K562 (cell line): ENCODE data around the gene STOX1. TPM values are rescaled to one million over a fixed set of nuclear protein-coding genes. Genes with fewer than 3 reads are reported as not detected.

Experiments used
- CEBPG ChIP-seq, 3 experiments: fragments of 200-800 bp in 1 of 3; sonication (Bioruptor generic) in 1 of 3; sonication (generic) in 1 of 3; formaldehyde crosslinking in 1 of 3; IDR thresholded peaks in 2 of 3; conservative IDR thresholded peaks in 1 of 3; 2 replicates each; pipeline versions ENCODE4 v1.6.1 to v1.8.0; 2016 to 2022; ENCODE audit warnings: missing compliant biosample characterization in 2 of 3, missing genetic modification characterization in 2 of 3, mild to moderate bottlenecking in 1 of 3, missing genetic modification reagents in 1 of 3
- CHCHD3 ChIP-seq: fragments of 250-450 bp; sonication (Bioruptor Pico); IDR thresholded peaks from 2 replicates; pipeline ENCODE4 v2.1.2; 2022; ENCODE audit warnings: mild to moderate bottlenecking
- L3MBTL2 ChIP-seq: fragments of 450-650 bp; IDR thresholded peaks from 2 replicates; pipeline ENCODE4 v1.6.1; 2016; ENCODE audit warnings: mild to moderate bottlenecking, moderate library complexity
- TEAD1 ChIP-seq, 2 experiments: fragments of 450-650 bp in 1 of 2; sonication (generic) in 1 of 2; formaldehyde crosslinking; IDR thresholded peaks; 2 replicates each; pipeline versions ENCODE4 v1.4.0 to v1.8.0; 2020 to 2022; ENCODE audit warnings: mild to moderate bottlenecking in 2 of 2, missing genetic modification reagents in 1 of 2
- TEAD2 ChIP-seq: fragments of 450-650 bp; IDR thresholded peaks from 2 replicates; pipeline ENCODE4 v1.6.1; 2016; ENCODE audit warnings: missing genetic modification characterization, control low read depth, missing compliant biosample characterization
- XRCC5 ChIP-seq: fragments of 200-400 bp; formaldehyde crosslinking; IDR thresholded peaks from 2 replicates; pipeline ENCODE4 v1.6.1; 2017; ENCODE audit warnings: low read depth, mild to moderate bottlenecking, low read length
- ZNF507 ChIP-seq: conservative IDR thresholded peaks from 2 replicates; pipeline ENCODE4 v1.6.1; 2017; ENCODE audit warnings: missing genetic modification characterization, missing compliant biosample characterization
- polyA plus RNA-seq, 8 experiments: library from polyadenylated mRNA; depleted of rRNA in 4 of 8; stranded (reverse) in 5 of 8; unstranded in 3 of 8; fragments of >200 nt; fragmentation: Nextera tagmentation in 2 of 8; fragmentation: Illumina TruSeq in 1 of 8; extraction: Ambion mirVana in 2 of 8; extraction: Trizol in 1 of 8; gene quantifications; 2 replicates each; pipeline versions ENCODE4 v1.2.1 to v1.2.3, GENCODE V29; 2011 to 2014; ENCODE audit warnings: inconsistent platforms in 1 of 8, missing spikeins in 1 of 8
- total RNA-seq, 7 experiments: library from RNA; depleted of rRNA in 6 of 7; stranded (reverse); fragments of >200 nt in 6 of 7; fragmentation: Illumina TruSeq in 2 of 7; extraction: Trizol in 2 of 7; gene quantifications; 2 replicates each; pipeline versions ENCODE4 v1.2.1 to v1.2.3, GENCODE V29; 2011 to 2021; ENCODE audit warnings: low replicate concordance in 1 of 7
- TF ChIP-seq, protein P1 (sequence below): sonication (generic); formaldehyde crosslinking; IDR thresholded peaks from 2 replicates; pipeline ENCODE4 v1.8.0; 2023; ENCODE audit warnings: mild to moderate bottlenecking, missing genetic modification reagents
- TF ChIP-seq, protein P2 (sequence below): fragments of 450-650 bp; conservative IDR thresholded peaks from 2 replicates; pipeline ENCODE4 v1.6.1; 2016; ENCODE audit warnings: missing genetic modification characterization, low read depth, mild to moderate bottlenecking, missing compliant biosample characterization, moderate library complexity
- TF ChIP-seq, protein P3 (sequence below): sonication (generic); formaldehyde crosslinking; IDR thresholded peaks from 2 replicates; pipeline ENCODE4 v1.8.0; 2022; ENCODE audit warnings: mild to moderate bottlenecking, missing genetic modification reagents
- TF ChIP-seq, protein P4 (sequence below), 2 experiments: IDR thresholded peaks; 2 replicates each; pipeline ENCODE4 v1.6.1; 2012; ENCODE audit warnings: improper control_type of control experiment in 2 of 2, low read depth in 2 of 2, low read length in 2 of 2, borderline replicate concordance in 1 of 2
- TF ChIP-seq, protein P5 (sequence below): fragments of 450-650 bp; formaldehyde crosslinking; conservative IDR thresholded peaks from 2 replicates; pipeline ENCODE4 v1.4.0; 2022; ENCODE audit warnings: mild to moderate bottlenecking, missing genetic modification characterization

The STOX1 gene
- total and polyA plus RNA-seq, 9 of the 15 experiments (the other 6 are each of a cell fraction or from before 2014, with no cell fraction given), result 0.09 to 0.87 (median 0.29) TPM

DNA sequence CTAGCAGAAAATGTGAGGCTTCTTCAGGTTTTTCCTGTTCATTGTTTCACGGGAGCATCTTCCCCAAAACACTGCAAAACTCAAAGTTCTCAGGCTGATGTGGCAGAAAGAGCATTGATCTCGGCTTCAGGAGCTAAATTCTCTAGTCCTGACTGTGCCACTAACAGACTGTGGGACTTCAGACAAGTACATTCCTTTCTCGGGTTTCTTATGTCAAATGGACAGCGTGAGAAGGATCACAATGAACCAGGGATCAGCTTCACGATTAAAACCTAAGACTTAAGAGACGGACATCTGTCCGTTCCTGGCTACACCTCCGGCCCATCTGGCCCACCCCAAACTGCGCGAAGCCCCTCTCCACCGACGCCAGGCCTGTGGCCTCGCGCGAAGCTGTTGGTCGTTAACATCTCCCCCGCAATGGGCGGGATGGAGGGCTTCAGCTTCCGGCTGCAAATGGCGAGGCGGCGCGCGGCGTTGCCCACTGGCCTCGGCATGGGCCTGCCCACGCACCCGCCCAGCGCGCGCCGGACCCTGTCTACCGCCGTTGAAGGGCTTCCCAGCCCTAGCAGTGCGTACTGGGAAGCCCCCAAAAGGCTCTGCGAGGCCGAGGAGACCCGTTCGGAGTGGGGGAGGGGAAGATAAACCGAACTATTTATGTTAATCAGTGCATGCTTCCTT lies 73.2 kb downstream of the STOX1 start (continued):
- TF ChIP-seq, protein P1, sequence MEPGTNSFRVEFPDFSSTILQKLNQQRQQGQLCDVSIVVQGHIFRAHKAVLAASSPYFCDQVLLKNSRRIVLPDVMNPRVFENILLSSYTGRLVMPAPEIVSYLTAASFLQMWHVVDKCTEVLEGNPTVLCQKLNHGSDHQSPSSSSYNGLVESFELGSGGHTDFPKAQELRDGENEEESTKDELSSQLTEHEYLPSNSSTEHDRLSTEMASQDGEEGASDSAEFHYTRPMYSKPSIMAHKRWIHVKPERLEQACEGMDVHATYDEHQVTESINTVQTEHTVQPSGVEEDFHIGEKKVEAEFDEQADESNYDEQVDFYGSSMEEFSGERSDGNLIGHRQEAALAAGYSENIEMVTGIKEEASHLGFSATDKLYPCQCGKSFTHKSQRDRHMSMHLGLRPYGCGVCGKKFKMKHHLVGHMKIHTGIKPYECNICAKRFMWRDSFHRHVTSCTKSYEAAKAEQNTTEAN, result no peak
- TF ChIP-seq, protein P2, sequence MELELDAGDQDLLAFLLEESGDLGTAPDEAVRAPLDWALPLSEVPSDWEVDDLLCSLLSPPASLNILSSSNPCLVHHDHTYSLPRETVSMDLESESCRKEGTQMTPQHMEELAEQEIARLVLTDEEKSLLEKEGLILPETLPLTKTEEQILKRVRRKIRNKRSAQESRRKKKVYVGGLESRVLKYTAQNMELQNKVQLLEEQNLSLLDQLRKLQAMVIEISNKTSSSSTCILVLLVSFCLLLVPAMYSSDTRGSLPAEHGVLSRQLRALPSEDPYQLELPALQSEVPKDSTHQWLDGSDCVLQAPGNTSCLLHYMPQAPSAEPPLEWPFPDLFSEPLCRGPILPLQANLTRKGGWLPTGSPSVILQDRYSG (tag), result peak; percentile 82; the same call in 1 of the 2 replicates
- TF ChIP-seq XRCC5, result 0 out of 2 replicates have a peak, but pooled peaks have one; percentile 14
- TF ChIP-seq CEBPG (CRISPR knock-in tag; IDR thresholded peaks at IDR 0.05), result peak; percentile 73
- TF ChIP-seq CEBPG (tag; conservative IDR thresholded peaks at IDR 0.05 in 1 of 2, IDR thresholded peaks at IDR 0.05 in 1 of 2), result no peak
- no peak for TF ChIP-seq ZNF507 (tag)
- TF ChIP-seq L3MBTL2, result peak; percentile 99
- TF ChIP-seq CHCHD3 (CRISPR knock-in tag), result 0 out of 2 replicates have a peak, but pooled peaks have one; percentile 43
- 0 out of 2 replicates have a peak, but pooled peaks have one; percentile 3 for TF ChIP-seq TEAD2 (tag)
- TF ChIP-seq, protein P3, sequence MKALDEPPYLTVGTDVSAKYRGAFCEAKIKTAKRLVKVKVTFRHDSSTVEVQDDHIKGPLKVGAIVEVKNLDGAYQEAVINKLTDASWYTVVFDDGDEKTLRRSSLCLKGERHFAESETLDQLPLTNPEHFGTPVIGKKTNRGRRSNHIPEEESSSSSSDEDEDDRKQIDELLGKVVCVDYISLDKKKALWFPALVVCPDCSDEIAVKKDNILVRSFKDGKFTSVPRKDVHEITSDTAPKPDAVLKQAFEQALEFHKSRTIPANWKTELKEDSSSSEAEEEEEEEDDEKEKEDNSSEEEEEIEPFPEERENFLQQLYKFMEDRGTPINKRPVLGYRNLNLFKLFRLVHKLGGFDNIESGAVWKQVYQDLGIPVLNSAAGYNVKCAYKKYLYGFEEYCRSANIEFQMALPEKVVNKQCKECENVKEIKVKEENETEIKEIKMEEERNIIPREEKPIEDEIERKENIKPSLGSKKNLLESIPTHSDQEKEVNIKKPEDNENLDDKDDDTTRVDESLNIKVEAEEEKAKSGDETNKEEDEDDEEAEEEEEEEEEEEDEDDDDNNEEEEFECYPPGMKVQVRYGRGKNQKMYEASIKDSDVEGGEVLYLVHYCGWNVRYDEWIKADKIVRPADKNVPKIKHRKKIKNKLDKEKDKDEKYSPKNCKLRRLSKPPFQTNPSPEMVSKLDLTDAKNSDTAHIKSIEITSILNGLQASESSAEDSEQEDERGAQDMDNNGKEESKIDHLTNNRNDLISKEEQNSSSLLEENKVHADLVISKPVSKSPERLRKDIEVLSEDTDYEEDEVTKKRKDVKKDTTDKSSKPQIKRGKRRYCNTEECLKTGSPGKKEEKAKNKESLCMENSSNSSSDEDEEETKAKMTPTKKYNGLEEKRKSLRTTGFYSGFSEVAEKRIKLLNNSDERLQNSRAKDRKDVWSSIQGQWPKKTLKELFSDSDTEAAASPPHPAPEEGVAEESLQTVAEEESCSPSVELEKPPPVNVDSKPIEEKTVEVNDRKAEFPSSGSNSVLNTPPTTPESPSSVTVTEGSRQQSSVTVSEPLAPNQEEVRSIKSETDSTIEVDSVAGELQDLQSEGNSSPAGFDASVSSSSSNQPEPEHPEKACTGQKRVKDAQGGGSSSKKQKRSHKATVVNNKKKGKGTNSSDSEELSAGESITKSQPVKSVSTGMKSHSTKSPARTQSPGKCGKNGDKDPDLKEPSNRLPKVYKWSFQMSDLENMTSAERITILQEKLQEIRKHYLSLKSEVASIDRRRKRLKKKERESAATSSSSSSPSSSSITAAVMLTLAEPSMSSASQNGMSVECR, result peak; percentile 81
- peak; percentile 51 to 96; a peak in 3 of 4 replicates for TF ChIP-seq TEAD1 (CRISPR knock-in tag; IDR thresholded peaks at IDR 0.05)
- TF ChIP-seq, protein P4, sequence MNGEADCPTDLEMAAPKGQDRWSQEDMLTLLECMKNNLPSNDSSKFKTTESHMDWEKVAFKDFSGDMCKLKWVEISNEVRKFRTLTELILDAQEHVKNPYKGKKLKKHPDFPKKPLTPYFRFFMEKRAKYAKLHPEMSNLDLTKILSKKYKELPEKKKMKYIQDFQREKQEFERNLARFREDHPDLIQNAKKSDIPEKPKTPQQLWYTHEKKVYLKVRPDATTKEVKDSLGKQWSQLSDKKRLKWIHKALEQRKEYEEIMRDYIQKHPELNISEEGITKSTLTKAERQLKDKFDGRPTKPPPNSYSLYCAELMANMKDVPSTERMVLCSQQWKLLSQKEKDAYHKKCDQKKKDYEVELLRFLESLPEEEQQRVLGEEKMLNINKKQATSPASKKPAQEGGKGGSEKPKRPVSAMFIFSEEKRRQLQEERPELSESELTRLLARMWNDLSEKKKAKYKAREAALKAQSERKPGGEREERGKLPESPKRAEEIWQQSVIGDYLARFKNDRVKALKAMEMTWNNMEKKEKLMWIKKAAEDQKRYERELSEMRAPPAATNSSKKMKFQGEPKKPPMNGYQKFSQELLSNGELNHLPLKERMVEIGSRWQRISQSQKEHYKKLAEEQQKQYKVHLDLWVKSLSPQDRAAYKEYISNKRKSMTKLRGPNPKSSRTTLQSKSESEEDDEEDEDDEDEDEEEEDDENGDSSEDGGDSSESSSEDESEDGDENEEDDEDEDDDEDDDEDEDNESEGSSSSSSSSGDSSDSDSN (IDR thresholded peaks at IDR 0.05; ENCODE audit: borderline replicate concordance in 1 of 2, low read depth in 2 of 2, low read length in 2 of 2), result 0 out of 4 replicates have a peak, but pooled peaks have one; percentile 29 to 38
- TF ChIP-seq, protein P5, sequence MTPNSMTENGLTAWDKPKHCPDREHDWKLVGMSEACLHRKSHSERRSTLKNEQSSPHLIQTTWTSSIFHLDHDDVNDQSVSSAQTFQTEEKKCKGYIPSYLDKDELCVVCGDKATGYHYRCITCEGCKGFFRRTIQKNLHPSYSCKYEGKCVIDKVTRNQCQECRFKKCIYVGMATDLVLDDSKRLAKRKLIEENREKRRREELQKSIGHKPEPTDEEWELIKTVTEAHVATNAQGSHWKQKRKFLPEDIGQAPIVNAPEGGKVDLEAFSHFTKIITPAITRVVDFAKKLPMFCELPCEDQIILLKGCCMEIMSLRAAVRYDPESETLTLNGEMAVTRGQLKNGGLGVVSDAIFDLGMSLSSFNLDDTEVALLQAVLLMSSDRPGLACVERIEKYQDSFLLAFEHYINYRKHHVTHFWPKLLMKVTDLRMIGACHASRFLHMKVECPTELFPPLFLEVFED (CRISPR knock-in tag), result no peak
